ENCODE results near the gene PACSIN2.

- TF ChIP-seq EZH2phosphoT487 (conservative IDR thresholded peaks at IDR 0.05; ENCODE audit: low read length) (no peak), CTCF (IDR thresholded peaks at IDR 0.05; ENCODE audit: insufficient read depth, low read length, poor library complexity, severe bottlenecking) (no peak)
Measured at GRCh38 chr22:42955087-42955635, 59.8 kb downstream of the PACSIN2 start.
